ENCODE measurements around the gene PCBP3.

Gene PCBP3

DNA sequence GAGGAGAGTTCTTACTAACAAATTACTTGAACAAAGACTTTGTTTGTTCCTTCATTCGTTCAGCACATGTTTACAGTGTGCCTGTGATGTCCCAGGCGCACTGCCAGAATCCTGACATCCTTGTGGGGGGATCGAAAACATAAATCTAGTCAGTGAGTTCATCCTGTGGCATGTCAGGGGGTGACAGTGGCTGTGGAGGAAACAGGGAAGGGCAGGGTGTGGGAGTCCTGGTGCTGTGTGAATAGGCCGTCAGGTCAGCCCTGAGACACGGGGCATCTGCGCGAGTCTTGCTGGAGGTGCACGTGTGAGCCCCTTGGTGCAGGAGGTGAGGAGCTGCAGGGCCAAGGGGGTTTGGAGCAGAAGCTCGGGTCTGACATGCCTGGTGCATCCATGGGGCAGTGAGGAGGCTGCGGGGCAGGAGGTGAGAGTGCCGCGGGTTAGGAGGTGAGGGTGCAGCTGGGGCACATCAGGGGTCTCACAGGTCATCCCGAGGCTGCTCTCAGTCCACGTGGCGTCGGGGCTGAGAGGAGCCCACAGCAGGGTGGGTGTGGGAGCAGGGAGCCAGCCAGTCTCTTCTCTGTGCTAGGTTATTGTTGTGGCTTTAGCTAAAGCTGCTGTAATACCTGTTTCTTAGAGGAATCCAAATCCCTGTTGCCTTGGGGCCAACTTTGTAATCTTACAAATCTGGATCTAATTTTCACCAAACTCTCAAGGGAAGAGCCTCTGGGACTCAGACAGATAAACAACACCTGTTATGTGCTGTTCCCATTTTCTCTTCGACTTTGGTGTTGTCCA is 93.4 kb downstream of the PCBP3 start:
- H3K4me3 ChIP-seq (ENCODE audit: low read depth, low read length), result no peak overlapping the region
- TF ChIP-seq MYC (IDR thresholded peaks at IDR 0.05; ENCODE audit: low read depth, low read length), result no peak
- TF ChIP-seq, protein P1, sequence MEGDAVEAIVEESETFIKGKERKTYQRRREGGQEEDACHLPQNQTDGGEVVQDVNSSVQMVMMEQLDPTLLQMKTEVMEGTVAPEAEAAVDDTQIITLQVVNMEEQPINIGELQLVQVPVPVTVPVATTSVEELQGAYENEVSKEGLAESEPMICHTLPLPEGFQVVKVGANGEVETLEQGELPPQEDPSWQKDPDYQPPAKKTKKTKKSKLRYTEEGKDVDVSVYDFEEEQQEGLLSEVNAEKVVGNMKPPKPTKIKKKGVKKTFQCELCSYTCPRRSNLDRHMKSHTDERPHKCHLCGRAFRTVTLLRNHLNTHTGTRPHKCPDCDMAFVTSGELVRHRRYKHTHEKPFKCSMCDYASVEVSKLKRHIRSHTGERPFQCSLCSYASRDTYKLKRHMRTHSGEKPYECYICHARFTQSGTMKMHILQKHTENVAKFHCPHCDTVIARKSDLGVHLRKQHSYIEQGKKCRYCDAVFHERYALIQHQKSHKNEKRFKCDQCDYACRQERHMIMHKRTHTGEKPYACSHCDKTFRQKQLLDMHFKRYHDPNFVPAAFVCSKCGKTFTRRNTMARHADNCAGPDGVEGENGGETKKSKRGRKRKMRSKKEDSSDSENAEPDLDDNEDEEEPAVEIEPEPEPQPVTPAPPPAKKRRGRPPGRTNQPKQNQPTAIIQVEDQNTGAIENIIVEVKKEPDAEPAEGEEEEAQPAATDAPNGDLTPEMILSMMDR (IDR thresholded peaks at IDR 0.05; ENCODE audit: low read depth, low read length), result no peak
- no peak for DNase-seq (ENCODE audit: low read depth)

GRCh38 chr21:45737485-45738166 is 94.1 kb downstream of the PCBP3 start:
- H3K4me3 ChIP-seq (ENCODE audit: low read depth, low read length), result no peak overlapping the region
- TF ChIP-seq, protein P1 (IDR thresholded peaks at IDR 0.05; ENCODE audit: low read depth, low read length), result no peak
- TF ChIP-seq MYC (IDR thresholded peaks at IDR 0.05; ENCODE audit: low read depth, low read length) (no peak), POLR2A (IDR thresholded peaks at IDR 0.05; ENCODE audit: extremely low read depth, insufficient read length) (no peak), MAX (IDR thresholded peaks at IDR 0.05; ENCODE audit: low read depth, low read length) (no peak)
- DNase-seq (ENCODE audit: low read depth), result no peak

DNA sequence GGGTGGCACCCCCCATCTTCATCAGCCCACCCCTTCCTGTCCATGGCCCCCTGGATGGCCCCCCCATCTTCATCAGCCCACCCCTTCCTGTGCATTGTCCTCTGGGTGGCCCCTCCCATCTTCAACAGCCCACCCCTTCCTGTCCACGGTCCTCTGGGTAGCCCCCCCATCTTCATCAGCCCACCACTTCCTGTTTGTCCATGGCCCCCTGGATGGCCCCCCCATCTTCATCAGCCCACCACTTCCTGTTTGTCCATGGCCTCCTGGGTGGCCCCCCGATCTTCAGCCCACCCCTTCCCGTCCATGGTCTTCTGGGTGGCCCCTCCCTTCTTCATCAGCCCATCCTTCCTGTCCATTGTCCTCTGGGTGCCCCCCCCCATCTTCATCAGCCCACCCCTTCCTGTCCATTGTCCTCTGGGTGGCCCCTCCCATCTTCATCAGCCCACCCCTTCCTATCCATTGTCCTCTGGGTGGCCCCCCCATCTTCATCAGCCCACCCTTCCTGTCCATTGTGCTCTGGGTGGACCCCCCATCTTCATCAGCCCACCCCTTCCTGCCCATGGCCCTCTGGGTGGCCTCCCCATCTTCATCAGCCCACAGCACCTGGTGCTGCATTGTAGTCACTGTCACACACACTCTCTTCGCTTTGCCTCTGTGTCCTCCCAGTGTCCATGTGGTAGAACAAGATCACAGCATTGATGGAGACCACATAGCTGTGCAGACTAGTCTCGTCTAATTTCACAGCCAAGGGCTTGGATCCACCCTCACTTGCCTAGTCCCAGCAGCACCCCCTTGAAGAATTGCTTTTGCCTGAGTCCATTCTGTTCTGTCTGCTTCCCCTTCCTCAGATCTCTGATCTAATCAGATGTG is 95.9 kb downstream of the PCBP3 start:
- no peak for TF ChIP-seq POLR2A (IDR thresholded peaks at IDR 0.05; ENCODE audit: extremely low read depth, insufficient read length)
- no peak for TF ChIP-seq MYC (IDR thresholded peaks at IDR 0.05; ENCODE audit: low read depth, low read length)
- TF ChIP-seq MAX (IDR thresholded peaks at IDR 0.05; ENCODE audit: low read depth, low read length), result no peak
- TF ChIP-seq, protein P1 (IDR thresholded peaks at IDR 0.05; ENCODE audit: low read depth, low read length), result no peak
- peak; percentile 20 for DNase-seq (ENCODE audit: low read depth)
- H3K4me3 ChIP-seq (ENCODE audit: low read depth, low read length), result no peak overlapping the region

GRCh38 chr21:45740088-45740440 is 96.5 kb downstream of the PCBP3 start:
- H3K4me3 ChIP-seq (ENCODE audit: low read depth, low read length), result no peak overlapping the region

More at GRCh38 chr21:45740088-45740440, 96.5 kb downstream of the PCBP3 start:
- TF ChIP-seq MAX (IDR thresholded peaks at IDR 0.05; ENCODE audit: low read depth, low read length), result no peak
- no peak for TF ChIP-seq POLR2A (IDR thresholded peaks at IDR 0.05; ENCODE audit: extremely low read depth, insufficient read length)
- TF ChIP-seq MYC (IDR thresholded peaks at IDR 0.05; ENCODE audit: low read depth, low read length), result no peak
- TF ChIP-seq, protein P1 (IDR thresholded peaks at IDR 0.05; ENCODE audit: low read depth, low read length), result no peak
- no peak for DNase-seq (ENCODE audit: low read depth)
